ENCODE data around the gene GADD45B. TPM values are rescaled to one million over a fixed set of nuclear protein-coding genes. Genes with fewer than 3 reads are reported as not detected.

The GADD45B gene
- total and polyA plus RNA-seq, 2 donors (not counting 3 experiments of a cell fraction or from before 2014, with no cell fraction given) = 61.3 to 267 TPM

- Histone ChIP-seq H3K27ac (ENCODE audit: insufficient read depth, low read depth, low read length) (peak overlapping the region; percentile 88), H3K79me2 (ENCODE audit: control insufficient read depth, insufficient read depth, low read length) (no peaks in the 10 kb centered on the region), H3K9me1 (replicated peaks; ENCODE audit: control insufficient read depth, extremely low read depth, insufficient read depth, low read length) (no peaks in the 10 kb centered on the region), H4K20me1 (replicated peaks; ENCODE audit: control insufficient read depth, extremely low read depth, insufficient read depth, low read length) (no peaks in the 10 kb centered on the region), H2AFZ (ENCODE audit: low read depth, low read length) (peak overlapping the region; percentile 64), H3K4me3 (replicated peaks in 1 of 3; ENCODE audit: insufficient read depth in 1 of 3, low read depth in 1 of 3, low read length in 3 of 3) (peak overlapping the region; percentile 41 to 60 (median 50)), H3K4me2 (ENCODE audit: insufficient read depth, low read length) (peak overlapping the region; percentile 84), H3K9ac (replicated peaks; ENCODE audit: extremely low read depth, insufficient read depth, low read length) (peak overlapping the region; percentile 92), H3K27me3 (ENCODE audit: control insufficient read depth in 2 of 2, insufficient read depth in 2 of 2, low read length in 2 of 2) (no peaks in the 10 kb centered on the region), H3K9me3 (replicated peaks; ENCODE audit: control insufficient read depth, insufficient read depth, low read length) (no peaks in the 10 kb centered on the region), H3K4me1 (ENCODE audit: control insufficient read depth, extremely low read depth, insufficient read depth, low read length) (peaks cover 22% of the 10 kb centered on the region), H3K36me3 (ENCODE audit: control insufficient read depth in 2 of 2, extremely low read depth in 1 of 2, insufficient read depth in 2 of 2, low read length in 2 of 2) (no peaks in the 10 kb centered on the region)
- peak; percentile 57 for DNase-seq (ENCODE audit: low read depth, low spot score)
- dilution Hi-C loops (cut with MboI; ENCODE audit: extremely low pct_ligation_motif_present, low sequenced_read_pairs) = no loop called here
- CTCF ChIA-PET = interaction anchor here (0.7 to 1.3 kb wide), 3 partner anchors 9 to 119 kb away, joined by 3 to 5 read pairs (median 3); no protein-coding TSS in a partner anchor
- TF ChIP-seq MYC (IDR thresholded peaks at IDR 0.05; ENCODE audit: low read depth, low read length) (no peak), CTCF (IDR thresholded peaks at IDR 0.05; ENCODE audit: extremely low read depth in 1 of 2, insufficient read depth in 1 of 2, low read depth in 1 of 2, low read length in 2 of 2) (no peak), GATA2 (IDR thresholded peaks at IDR 0.05; ENCODE audit: insufficient read depth, insufficient read length, low read depth, low read length) (no peak), EZH2 (IDR thresholded peaks at IDR 0.05; ENCODE audit: borderline replicate concordance, low read depth, low read length, severe bottlenecking) (no peak), FOS (IDR thresholded peaks at IDR 0.05; ENCODE audit: borderline replicate concordance, insufficient read depth, low read length) (no peak), JUN (IDR thresholded peaks at IDR 0.05; ENCODE audit: borderline replicate concordance, insufficient read depth, insufficient read length, low read depth) (no peak), POLR2AphosphoS5 (IDR thresholded peaks at IDR 0.05; ENCODE audit: insufficient read depth, low read depth, low read length) (no peak), POLR2A (IDR thresholded peaks at IDR 0.05; ENCODE audit: low read depth, low read length) (no peak)
- TF ChIP-seq, protein P1, sequence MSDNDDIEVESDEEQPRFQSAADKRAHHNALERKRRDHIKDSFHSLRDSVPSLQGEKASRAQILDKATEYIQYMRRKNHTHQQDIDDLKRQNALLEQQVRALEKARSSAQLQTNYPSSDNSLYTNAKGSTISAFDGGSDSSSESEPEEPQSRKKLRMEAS (IDR thresholded peaks at IDR 0.05; ENCODE audit: insufficient read depth, insufficient read length) = no peak
- no TSS peak for BruUV-seq (replicated peaks)
- intact Hi-C loops (cut with micrococcal nuclease) = loop anchor here (1.0 kb wide), 3 partner anchors 34 to 84 kb away; no protein-coding TSS in a partner anchor
- FAIRE-seq = peak; percentile 67
- POLR2A ChIA-PET = interaction anchor here (0.8 to 1.4 kb wide), 2 partner anchors 17 to 19 kb away, joined by 3 to 18 read pairs; partner anchors contain the start of gene GADD45B
Measured at GRCh38 chr19:2495130-2495641, 19.3 kb downstream of the GADD45B start.

All from endothelial cell of umbilical vein (primary cell).